ENCODE data around the gene RXFP4.
"Not testable (repeated sequence)": the region's sequence is repeated elsewhere in the genome, so short reads cannot be mapped to it uniquely, and the experiment has no call there.

RXFP4 gene

DNA sequence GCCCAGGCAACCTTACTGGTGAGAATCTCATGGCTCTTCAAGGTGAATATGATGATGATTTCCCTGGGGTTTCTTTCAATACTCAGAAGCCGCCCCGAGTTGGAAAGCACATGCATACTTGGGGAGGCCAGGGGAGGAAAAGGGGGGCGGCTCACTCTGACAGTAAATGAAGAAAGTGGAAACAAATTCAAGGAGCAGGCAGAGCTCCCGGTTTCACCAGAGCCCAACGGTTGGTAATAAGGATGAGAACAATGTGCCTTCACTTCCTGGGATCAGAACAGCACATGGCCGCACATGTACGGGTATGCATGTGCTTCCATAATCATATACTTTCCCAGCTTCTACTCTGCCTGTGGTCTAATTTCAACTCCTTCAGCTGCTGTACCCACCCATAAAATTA, 40.7 kb downstream of the RXFP4 start:
- Histone ChIP-seq H3F3A (ENCODE audit: insufficient read depth) (peaks cover 32% of the 10 kb centered on the region), H4K20me1 (ENCODE audit: low read depth, low read length) (no peaks in the 10 kb centered on the region), H2AFZ (ENCODE audit: low read depth, low read length, severe bottlenecking) (no peak overlapping the region), H3K79me2 (ENCODE audit: insufficient read depth, low read length) (peaks cover 20% of the 10 kb centered on the region), H3K9me2 (replicated peaks; ENCODE audit: insufficient read depth, low read length) (no peaks in the 10 kb centered on the region), H3K27me3 (ENCODE audit: low read length) (no peaks in the 10 kb centered on the region), H3K9me3 (ENCODE audit: insufficient read depth, low read length) (no peaks in the 10 kb centered on the region), H3K27ac (ENCODE audit: low read depth, low read length) (peak overlapping the region; percentile 97), H3K4me2 (ENCODE audit: low read depth, low read length, poor library complexity, severe bottlenecking) (peak overlapping the region; percentile 95), H3K36me3 (ENCODE audit: low read length) (no peaks in the 10 kb centered on the region), H3K4me3 (ENCODE audit: insufficient read depth, low read length, poor library complexity, severe bottlenecking) (no peak overlapping the region), H3K9ac (ENCODE audit: low read length) (peak overlapping the region; percentile 90)
- TF ChIP-seq, protein P1, sequence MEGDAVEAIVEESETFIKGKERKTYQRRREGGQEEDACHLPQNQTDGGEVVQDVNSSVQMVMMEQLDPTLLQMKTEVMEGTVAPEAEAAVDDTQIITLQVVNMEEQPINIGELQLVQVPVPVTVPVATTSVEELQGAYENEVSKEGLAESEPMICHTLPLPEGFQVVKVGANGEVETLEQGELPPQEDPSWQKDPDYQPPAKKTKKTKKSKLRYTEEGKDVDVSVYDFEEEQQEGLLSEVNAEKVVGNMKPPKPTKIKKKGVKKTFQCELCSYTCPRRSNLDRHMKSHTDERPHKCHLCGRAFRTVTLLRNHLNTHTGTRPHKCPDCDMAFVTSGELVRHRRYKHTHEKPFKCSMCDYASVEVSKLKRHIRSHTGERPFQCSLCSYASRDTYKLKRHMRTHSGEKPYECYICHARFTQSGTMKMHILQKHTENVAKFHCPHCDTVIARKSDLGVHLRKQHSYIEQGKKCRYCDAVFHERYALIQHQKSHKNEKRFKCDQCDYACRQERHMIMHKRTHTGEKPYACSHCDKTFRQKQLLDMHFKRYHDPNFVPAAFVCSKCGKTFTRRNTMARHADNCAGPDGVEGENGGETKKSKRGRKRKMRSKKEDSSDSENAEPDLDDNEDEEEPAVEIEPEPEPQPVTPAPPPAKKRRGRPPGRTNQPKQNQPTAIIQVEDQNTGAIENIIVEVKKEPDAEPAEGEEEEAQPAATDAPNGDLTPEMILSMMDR (IDR thresholded peaks at IDR 0.05; ENCODE audit: insufficient read depth, low read length, poor library complexity, severe bottlenecking) = no peak
- TF ChIP-seq EZH2phosphoT487 (conservative IDR thresholded peaks at IDR 0.05; ENCODE audit: low read length) = no peak

DNA sequence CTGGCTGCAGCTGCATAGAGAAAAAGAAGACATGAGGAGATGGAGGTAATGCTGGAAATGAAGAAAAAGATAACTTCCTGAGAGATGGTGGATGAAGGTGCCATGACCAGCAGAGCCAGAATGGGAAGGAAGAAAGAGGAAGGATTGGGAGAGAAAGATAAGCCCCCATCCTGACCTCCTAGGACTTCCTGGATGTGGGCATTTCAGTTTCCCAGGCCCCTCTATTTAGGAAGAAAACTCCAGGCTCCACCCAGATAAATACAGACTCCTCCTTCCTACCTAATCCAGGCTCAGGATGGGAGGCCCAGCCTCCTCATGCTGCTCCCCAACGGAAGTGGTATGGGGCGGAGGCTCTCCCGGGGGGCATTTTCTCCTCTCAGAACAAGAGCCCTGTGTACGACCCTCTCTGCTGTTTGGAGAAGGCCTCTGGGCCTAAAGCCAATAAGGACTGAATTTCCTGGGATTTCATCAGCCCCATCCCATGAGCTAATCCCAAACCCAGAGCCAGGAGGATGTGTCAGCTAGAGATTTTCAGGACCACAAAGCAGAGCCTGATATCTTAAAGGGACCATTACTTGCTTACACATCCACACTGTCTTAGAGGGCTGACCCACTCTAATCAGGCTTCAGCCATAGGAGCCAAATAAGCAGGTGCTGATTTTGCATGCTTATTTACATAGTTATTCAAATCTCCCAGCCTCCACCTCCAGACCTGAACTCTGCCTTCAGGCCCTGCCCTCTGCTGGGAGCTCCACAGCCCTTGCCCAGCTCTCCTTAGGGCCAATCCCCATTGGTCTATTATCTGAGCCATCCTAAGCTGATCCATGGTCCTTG, 42.0 kb downstream of the RXFP4 start:
- H3K9me3 ChIP-seq (ENCODE audit: insufficient read depth, low read length) = no peaks in the 10 kb centered on the region
- H3F3A ChIP-seq (ENCODE audit: insufficient read depth) = peaks cover 29% of the 10 kb centered on the region
- H2AFZ ChIP-seq (ENCODE audit: low read depth, low read length, severe bottlenecking) = no peak overlapping the region
- H3K36me3 ChIP-seq (ENCODE audit: low read length) = no peaks in the 10 kb centered on the region
- no peaks in the 10 kb centered on the region for H4K20me1 ChIP-seq (ENCODE audit: low read depth, low read length)
- H3K9ac ChIP-seq (ENCODE audit: low read length) = peak overlapping the region; percentile 28; the same call in 1 of the 2 replicates
- no peaks in the 10 kb centered on the region for H3K9me2 ChIP-seq (replicated peaks; ENCODE audit: insufficient read depth, low read length)
- no peak overlapping the region for H3K4me3 ChIP-seq (ENCODE audit: insufficient read depth, low read length, poor library complexity, severe bottlenecking)
- H3K4me2 ChIP-seq (ENCODE audit: low read depth, low read length, poor library complexity, severe bottlenecking) = peak overlapping the region; percentile 40
- H3K27ac ChIP-seq (ENCODE audit: low read depth, low read length) = peak overlapping the region; percentile 36; the same call in 1 of the 2 replicates
- TF ChIP-seq, protein P1 (IDR thresholded peaks at IDR 0.05; ENCODE audit: insufficient read depth, low read length, poor library complexity, severe bottlenecking) = peak; percentile 23
- no peak for TF ChIP-seq EZH2phosphoT487 (conservative IDR thresholded peaks at IDR 0.05; ENCODE audit: low read length)
- peaks cover 7% of the 10 kb centered on the region for H3K79me2 ChIP-seq (ENCODE audit: insufficient read depth, low read length)
- H3K27me3 ChIP-seq (ENCODE audit: low read length) = no peaks in the 10 kb centered on the region

DNA sequence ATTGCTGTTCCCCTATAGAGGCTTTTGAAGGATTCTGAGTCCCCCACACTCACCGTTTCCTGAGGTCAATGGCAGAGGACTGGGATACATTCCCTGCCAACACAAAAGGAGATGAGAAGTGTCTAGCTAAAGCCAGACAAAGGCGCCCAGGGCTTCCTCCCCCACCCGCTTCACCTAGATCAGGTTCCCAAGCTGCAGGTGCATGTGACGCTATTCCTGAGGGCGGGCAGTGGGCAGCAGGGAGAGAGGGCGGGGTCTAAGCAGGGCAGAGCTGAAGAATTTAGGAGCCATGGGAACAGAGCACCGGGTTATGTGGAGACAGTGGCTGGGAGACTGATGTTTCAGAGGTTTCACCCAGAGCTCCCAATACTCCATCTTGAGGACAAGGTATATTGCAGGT, 42.9 kb downstream of the RXFP4 start:
- TF ChIP-seq, protein P1 (IDR thresholded peaks at IDR 0.05; ENCODE audit: insufficient read depth, low read length, poor library complexity, severe bottlenecking) = no peak
- Histone ChIP-seq H4K20me1 (ENCODE audit: low read depth, low read length) (no peaks in the 10 kb centered on the region), H3K79me2 (ENCODE audit: insufficient read depth, low read length) (no peaks in the 10 kb centered on the region), H3K27me3 (ENCODE audit: low read length) (no peaks in the 10 kb centered on the region), H3K9me3 (ENCODE audit: insufficient read depth, low read length) (no peaks in the 10 kb centered on the region), H3K4me2 (ENCODE audit: low read depth, low read length, poor library complexity, severe bottlenecking) (no peak overlapping the region), H3K36me3 (ENCODE audit: low read length) (no peaks in the 10 kb centered on the region), H2AFZ (ENCODE audit: low read depth, low read length, severe bottlenecking) (no peak overlapping the region), H3K9me2 (replicated peaks; ENCODE audit: insufficient read depth, low read length) (no peaks in the 10 kb centered on the region), H3K27ac (ENCODE audit: low read depth, low read length) (no peak overlapping the region), H3F3A (ENCODE audit: insufficient read depth) (peaks cover 22% of the 10 kb centered on the region), H3K4me3 (ENCODE audit: insufficient read depth, low read length, poor library complexity, severe bottlenecking) (no peak overlapping the region), H3K9ac (ENCODE audit: low read length) (no peak overlapping the region)

DNA sequence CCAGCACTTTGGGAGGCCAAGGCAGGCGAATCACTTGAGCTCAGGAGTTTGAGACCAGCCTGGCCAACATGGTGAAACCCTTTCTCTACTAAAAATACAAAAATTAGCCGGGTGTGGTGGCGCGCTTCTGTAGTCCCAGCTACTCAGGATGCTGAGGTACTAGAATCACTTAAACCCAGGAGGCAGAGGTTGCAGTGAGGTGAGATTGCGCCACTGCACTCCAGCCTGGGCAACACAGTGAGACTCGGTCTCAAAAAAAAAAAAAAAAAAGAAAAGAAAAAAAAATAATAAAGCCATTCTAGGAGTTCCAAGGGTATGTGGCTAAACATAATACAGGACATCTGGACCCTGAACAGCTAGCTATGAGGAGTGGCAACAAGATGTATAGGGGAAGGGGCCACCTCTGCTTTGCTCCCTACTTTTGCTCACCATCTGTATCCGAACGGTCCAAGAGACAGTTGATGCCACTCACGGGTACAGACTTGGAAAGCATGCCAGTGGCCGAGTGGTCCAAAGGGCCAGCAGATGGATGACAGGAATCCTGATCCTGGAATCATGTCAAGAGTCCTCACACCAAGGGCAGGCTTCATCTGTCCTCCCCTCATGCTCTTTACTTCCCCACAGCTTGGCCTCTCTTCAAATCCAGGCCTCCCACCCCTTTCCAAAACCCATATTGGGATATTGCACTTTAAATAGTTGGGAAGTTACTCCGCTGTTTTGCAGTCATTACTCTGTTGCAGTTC, 43.6 kb downstream of the RXFP4 start:
- not testable (repeated sequence) for H3K27ac ChIP-seq (ENCODE audit: low read depth, low read length); H3K9me2 ChIP-seq (replicated peaks; ENCODE audit: insufficient read depth, low read length); H3K9ac ChIP-seq (ENCODE audit: low read length); H3K4me3 ChIP-seq (ENCODE audit: insufficient read depth, low read length, poor library complexity, severe bottlenecking); H3K36me3 ChIP-seq (ENCODE audit: low read length); H3K27me3 ChIP-seq (ENCODE audit: low read length); H3K9me3 ChIP-seq (ENCODE audit: insufficient read depth, low read length); H3K4me2 ChIP-seq (ENCODE audit: low read depth, low read length, poor library complexity, severe bottlenecking); H2AFZ ChIP-seq (ENCODE audit: low read depth, low read length, severe bottlenecking); H4K20me1 ChIP-seq (ENCODE audit: low read depth, low read length); H3K79me2 ChIP-seq (ENCODE audit: insufficient read depth, low read length)
- peaks cover 15% of the 10 kb centered on the region for H3F3A ChIP-seq (ENCODE audit: insufficient read depth)

Measured in SU-DHL-6 (cell line).